NCI-H748 treated with DMSO at 0.1 percent for 48 hours (cell line): Measurements from ENCODE around the gene ITPKC.

Experiments used
- DNase-seq: peaks from one replicate; lab custom pipeline; 2025; lab: John Stamatoyannopoulos, UW

Gene ITPKC

DNA sequence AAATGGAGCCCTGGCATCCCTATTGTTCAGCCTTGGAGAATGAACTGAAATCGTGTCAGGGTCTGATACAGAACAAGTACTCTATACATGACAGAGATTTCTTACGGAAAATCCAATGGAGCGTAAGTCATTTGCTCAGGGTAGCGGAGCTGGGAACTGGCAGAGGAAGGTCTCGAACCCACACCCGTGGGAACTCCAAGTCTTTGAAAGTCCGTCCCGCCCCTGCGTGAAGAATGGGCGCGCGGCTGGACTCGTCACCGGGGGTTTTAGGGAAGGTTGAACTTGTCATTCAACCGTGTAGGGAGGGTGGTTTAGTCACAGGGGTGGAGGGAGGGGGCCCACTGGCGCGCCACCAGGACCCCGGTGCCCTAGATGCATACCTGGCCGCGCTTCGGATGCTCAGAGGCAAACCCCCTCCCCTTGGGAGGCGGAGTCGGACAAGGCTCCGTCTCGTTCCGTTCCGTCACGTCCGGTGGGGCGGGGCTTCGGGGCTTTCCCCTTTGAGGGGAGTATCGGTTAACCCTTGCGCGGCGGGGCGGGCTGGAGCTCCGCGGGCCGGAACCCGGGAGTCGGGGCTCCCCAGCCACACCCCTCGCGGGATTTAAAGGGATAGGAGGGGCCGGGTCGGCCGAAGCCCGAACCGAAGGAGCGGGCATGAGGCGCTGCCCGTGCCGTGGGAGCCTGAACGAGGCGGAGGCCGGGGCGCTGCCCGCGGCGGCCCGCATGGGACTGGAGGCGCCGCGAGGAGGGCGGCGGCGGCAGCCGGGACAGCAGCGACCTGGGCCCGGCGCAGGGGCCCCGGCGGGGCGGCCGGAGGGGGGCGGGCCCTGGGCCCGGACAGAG, at the start of gene ITPKC, which contains the start of gene COQ8B:
Gene ITPKC (plus strand): TSS at position 631 of the 843 bp plus-strand sequence. CDS start 24 bp downstream, at position 655.
Gene COQ8B (minus strand): TSS at position 405 of the 843 bp plus-strand sequence. CDS start 2,254 bp downstream, outside the sequence.
- peak; percentile 92 for DNase-seq

- DNase-seq = no peak
These were observed 49.3 kb upstream of the ITPKC start for GRCh38 chr19:40667602-40668001.

GRCh38 chr19:40668991-40669614, 47.8 kb upstream of the ITPKC start:
- no peak for DNase-seq

DNA sequence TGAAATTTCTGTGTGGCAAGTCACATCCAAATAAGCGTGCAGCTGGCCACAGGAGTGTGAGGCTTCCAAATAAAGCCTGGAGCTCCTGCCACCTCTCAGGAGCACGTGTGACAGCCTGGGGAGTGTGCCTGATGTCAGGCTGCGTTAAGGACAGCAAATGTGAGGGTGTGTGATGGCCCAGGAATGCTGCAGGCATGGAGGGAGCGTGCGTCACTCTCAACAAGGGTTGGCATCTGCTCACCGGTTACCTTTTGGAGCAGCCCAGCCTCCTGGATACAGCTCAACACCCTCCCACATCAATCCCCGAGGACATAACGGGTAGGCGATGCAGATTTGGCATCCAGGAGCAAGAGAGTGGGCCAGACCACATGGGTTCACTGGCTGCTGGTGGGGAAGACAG, 45.5 kb upstream of the ITPKC start:
- DNase-seq = no peak

GRCh38 chr19:40672038-40672437, 44.9 kb upstream of the ITPKC start:
- no peak for DNase-seq

- no peak for DNase-seq
These were observed 44.2 kb upstream of the ITPKC start for GRCh38 chr19:40672573-40673299.

DNA sequence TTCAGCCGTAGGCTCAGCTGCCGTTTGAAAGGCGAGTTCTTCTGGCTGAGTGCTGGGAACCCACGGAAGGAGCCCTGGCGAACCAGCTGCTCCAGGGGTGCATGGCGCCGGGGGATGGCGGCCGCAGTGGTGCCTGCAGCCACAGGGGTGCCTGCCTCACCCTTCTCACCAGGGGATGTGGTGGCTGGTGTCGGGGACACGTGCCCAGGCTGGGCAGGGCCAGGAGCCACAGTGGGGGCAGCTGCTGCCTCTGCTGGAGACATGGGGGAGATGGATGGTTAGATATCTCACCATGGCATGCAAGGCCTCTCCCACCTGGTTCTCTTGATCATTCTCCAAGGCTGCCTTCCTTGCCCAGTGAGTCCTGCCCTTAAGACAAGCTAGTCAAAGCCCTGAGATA, 43.5 kb upstream of the ITPKC start:
- DNase-seq = no peak

- no peak for DNase-seq
These were observed 42.6 kb upstream of the ITPKC start for GRCh38 chr19:40674291-40674690.

GRCh38 chr19:40677156-40677555, 39.8 kb upstream of the ITPKC start:
- no peak for DNase-seq

DNA sequence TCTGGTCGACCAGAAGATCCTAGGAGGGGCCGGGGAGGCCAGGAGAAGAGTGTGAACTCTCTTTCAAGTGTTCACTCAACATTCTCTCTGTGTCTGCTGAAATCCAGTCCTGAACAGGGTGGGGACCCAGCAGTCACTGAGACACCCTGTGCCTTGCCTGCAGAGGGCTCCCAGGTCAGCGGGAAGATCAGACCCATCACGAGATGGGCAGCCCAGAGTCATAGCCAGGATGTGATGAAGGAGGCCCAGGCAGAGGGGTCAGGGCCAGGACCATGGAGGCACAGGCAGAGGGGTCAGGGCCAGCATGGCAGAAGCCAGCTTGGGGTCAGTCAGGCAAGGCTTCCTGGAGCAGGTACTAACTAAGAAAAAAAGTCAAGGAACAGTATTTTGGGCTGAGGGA, 35.9 kb upstream of the ITPKC start:
- no peak for DNase-seq

DNA sequence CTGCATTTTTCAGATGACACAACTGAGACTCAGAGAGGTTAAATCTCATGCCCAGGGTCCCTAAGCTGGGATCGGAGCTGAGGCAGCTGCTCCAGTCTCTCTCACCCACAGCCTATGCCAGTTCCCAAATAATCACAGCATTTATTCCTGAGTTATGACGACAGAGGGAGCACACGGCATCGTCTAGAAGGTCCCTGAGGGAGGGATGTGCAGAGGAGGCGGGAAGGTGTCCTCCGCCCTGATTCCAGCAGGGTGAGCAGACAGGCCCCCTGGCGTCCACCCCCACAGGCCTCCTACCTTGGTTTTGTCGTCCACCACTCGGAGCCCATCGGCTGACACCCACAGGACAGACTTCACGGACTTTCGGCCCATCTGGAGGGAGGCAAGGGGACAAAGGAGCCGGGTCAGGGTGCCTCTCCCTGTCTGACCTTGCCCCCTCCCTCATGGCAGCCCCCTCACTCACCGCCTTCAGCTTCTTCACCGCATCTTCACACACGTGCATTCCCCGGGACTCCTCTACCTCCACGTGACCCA, 34.4 kb upstream of the ITPKC start:
- no peak for DNase-seq

DNA sequence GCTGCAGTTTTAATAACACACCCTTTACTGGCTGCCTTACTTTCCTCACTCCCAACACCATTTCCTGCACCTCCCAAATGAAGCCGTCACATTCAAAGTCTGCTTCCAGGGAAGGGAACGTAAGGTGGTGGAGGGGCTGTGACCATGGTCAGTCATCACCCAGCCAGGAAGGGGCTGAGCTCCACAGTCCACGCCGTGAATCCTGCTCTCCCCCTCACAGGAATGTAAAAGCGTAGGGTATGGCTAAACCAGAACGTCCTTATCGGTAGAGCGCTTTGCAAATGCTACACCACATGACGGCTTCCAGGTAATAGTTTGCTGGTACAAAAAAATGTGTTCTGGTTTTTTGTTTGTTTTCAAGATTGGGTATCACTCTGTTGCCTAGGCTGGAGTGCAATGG, 33.5 kb upstream of the ITPKC start:
- no peak for DNase-seq

- no peak for DNase-seq
These were observed 32.6 kb upstream of the ITPKC start for GRCh38 chr19:40684280-40684679.

DNA sequence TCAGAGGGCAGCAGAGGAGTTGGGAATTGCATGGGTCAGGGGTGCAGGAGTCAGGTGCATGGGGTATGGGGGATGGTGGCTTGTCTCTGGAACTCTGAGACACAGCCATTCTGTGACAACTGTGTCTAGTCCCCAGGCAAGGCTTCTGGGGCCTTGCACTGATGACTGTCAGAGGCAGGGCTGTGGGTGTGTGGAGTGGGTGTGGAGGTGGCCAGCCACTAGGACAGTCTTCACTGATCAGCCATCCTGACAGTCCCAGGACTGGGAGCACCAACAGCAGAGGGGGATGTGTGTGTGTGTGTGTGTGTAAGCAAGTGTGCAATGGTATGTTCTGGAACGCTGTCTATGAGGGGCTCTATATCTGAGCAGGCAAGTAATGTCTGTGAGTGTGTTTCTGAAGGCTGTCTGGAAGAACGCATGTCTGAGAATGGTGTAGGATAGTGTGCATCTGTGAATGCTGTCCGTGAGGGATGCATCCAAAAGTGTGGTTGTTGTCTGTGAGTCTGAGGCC, 31.8 kb upstream of the ITPKC start:
- no peak for DNase-seq

DNA sequence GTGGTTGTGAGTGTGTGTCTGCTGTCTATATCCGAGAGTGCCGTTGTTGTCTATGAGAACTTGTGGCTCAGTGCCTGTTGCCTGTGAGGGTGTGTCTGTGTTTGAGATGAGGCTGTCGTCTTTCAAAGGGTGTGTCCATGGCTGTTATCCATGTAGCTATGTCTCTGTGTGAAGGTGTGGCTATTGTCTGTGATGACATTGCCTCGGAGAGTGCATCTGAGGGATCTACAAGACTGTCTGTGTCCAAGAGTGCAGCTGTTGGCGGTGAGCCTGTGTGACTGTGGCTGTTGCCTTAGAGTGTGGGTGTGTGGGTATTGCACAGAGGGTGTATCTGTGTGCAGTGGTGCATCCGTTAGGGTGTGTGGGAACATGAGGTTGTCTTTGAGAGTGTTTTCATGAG, 31.3 kb upstream of the ITPKC start:
- no peak for DNase-seq

DNA sequence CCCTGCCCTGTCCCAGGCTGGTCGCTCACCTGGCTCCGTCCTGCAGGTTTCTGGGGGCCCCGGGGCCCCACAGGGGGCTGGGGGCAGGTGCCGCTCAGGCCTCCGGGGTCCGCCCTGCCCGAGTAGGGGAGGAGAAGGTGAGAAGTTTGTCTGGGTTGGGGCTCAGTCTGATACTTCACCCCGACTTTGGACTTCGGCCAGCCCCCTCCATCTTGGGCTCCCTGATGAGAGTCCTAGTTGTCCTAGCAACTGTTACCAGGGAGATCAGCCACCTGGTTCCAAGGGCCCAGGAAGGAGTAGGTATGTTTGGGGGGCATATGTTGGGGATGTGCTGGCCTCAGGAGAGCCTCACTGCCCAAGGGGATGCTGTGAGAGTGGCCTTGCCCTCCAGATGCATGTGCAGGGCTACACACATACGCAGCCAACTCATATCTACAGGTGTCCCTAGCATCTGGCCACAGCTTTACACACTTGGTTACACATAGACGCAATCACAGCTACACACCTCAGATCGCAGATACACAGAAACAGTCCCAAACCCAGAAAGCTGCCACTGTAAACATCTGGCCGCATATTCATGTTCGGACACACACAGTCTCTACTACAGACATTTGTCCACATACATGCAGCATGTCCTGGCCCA, 29.9 kb upstream of the ITPKC start:
- no peak for DNase-seq

DNA sequence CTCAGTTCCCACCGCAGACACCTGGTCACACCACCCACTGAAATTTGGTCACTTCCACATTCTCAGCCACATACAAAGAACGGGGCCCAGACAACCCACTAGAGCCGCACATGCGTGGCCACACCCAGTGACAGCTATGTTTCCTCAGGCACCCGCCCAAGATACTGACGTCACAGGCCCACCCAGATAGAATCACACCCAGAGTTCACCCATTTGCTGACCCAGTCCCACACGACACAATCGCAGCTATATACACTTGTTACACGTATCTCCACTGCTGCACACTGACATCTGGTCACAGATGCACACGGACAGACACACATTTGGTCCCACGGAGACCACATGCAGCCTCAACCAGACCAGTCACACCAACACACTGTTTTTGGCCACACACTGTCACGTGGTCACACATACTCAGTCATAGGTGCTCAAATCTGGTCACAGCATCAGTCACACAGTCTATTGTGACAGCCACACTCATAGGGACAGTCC, 29.3 kb upstream of the ITPKC start:
- no peak for DNase-seq

GRCh38 chr19:40688309-40688708, 28.6 kb upstream of the ITPKC start:
- DNase-seq = no peak

DNA sequence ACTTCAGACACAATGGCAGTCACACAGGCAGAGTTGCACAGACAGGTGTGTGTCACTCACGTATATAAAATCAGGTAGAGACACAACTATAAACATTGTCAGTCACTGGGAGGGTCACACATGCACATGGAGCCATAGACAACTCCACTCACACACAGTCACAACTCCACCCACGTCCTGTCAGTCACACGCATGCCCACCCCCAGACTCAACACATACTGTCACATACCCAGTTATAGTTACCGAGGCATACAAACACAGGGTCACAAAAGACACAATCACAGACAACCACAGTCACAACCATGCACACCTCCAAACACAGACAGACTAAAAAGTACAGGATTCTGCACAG, 27.9 kb upstream of the ITPKC start:
- no peak for DNase-seq

GRCh38 chr19:40689339-40690049, 27.4 kb upstream of the ITPKC start:
- DNase-seq = no peak

- DNase-seq = no peak
These were observed 26.7 kb upstream of the ITPKC start, which contains the start of gene NUMBL for GRCh38 chr19:40690050-40690692. TSS of gene NUMBL (minus strand) at chr19:40690651. CDS start at chr19:40690483, 168 bp downstream.
